GM18868 (cell line): Measurements from ENCODE around the gene CEP57.
"Not testable (repeated sequence)": the region's sequence is repeated elsewhere in the genome, so short reads cannot be mapped to it uniquely, and the experiment has no call there.

Experiments
- ATAC-seq: cut with Tn5 transposase; IDR thresholded peaks from one replicate; pipeline ENCODE4 v1.9.1; 2021; ENCODE audit warnings: mild to moderate bottlenecking, moderate library complexity; ENCODE audit not compliant: unreplicated experiment

The CEP57 gene

DNA sequence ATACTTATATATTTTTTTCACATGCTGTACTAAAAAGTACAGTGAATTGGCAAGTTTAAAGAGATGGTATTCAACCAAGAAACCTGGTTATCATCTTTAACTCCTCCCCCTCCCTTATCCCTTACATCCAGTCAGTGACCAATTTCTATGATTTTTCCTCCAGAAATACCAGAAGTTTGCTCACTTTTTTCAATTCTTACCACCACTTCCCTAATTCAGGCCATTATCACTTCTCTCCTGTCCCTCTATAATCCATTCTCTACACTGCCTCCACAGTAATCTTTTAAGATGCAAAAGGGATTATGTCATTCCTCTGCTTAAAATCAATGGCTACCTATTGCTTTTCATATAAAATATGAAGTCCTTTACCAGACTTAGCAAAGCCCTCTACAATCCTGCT is 62.8 kb downstream of the CEP57 start:
- ATAC-seq: no peak

DNA sequence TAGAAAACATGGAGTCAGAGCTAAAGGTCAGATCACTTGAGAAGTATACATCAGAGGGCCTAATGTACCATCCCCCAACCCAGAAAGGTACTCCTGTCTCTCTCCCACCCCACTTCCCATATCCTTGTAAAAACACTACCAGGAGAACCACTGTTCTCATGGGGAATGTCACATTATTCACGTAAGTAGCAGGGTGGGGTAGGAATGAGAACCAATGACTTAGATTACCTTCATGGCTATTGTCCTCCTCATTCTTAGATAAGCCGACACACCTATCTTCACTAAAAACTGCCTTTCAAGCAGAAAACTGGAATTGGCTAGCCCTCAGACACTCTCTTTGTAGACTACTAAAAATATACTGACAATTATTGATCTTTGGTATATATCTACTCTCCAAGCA is 63.6 kb downstream of the CEP57 start:
- no peak for ATAC-seq

DNA sequence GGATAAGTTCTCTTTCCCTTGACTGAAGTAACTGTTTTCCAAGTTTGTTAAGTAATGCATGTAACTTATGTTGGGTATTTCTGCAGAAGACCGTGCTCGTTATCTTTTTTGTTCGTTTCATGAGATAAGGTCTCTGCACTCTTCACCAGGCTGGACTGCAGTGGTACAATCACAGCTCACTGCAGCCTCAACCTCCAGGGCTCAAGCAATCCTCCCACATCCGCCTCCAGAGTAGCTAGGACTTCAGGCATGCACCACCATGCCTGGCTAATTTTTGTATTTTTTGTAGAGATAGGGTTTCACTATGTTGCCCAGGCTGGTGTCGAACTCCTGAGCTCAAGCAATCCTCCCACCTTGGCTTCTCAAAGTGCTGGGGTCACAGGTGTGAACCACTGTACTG is 64.1 kb downstream of the CEP57 start:
- not testable (repeated sequence) for ATAC-seq

DNA sequence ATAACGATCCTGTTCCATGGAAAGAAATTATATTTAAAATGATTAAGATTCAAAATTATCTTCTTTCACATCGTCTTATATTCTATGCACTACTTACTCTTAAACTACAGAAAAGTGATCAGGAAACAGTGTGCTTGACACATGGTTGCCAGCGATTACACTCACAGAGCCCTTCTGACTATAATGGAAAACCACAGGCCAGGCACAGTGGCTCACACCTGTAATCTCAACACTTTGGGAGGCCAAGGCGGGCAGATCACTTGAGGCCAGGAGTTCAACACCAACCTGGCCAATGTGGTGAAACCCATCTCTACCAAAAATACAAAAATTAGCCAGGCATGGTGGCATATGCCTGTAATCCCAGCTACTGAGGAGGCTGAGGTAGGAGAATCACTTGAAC is 69.7 kb downstream of the CEP57 start:
- not testable (repeated sequence) for ATAC-seq

DNA sequence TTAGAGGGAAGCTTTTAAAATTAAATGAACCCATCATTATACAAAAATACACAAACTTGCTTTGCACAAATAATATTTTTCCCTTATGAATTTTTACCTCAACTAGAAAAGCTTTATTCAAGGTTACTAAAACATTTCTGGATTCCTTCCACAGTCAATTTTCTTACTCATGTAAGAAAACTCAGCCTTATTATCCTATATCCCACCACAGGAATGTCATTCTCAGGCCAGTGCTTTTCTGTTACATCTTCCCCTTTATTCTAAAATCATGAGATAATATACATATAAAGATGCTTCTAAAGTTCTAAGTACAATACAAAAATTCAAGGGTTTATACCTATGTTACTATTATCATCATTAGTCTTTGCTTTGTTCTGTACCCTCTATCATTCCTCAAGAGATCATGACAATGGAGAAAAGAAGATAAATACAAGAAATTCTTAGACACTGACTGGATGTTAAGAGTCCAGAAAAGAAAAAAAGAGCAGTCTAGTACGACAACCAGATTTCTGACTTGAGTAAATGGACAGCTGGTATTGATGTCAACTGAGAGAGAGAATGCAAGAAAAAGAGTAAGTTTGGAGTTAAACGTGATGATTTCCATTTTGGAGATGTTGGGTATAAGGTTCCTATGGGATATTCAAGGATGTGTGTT is 73.3 kb downstream of the CEP57 start:
- ATAC-seq: no peak

DNA sequence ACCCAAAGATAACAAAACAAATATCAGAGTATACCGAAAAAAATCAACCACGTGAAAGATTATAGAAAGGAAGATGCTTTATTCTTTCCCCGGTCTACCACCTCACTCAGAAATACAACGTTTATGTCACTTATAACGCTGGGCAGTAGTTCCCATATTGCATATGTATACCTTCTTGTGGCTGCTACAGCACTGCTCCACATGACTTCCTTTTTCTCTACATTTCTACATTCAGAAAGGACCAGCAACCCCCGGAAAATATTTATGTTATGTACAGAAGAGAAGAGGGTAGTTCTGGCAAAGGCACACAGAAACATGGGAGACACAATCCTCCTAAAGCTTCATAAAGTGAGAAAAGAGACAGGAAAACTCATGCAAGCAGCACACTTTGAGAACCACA is 76.8 kb downstream of the CEP57 start:
- no peak for ATAC-seq

DNA sequence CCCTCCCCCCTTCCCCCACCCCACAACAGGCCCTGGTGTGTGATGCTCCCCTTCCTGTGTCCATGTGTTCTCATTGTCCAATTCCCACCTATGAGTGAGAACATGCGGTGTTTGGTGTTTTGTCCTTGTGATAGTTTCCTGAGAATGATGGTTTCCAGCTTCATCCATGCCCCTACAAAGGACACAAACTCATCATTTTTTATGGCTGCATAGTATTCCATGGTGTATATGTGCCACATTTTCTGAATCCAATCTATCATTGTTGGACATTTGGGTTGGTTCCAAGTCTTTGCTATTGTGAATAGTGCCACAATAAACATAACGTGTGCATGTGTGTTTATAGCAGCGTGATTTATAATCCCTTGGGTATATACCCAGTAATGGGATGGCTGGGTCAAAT is 80.6 kb downstream of the CEP57 start:
- not testable (repeated sequence) for ATAC-seq

DNA sequence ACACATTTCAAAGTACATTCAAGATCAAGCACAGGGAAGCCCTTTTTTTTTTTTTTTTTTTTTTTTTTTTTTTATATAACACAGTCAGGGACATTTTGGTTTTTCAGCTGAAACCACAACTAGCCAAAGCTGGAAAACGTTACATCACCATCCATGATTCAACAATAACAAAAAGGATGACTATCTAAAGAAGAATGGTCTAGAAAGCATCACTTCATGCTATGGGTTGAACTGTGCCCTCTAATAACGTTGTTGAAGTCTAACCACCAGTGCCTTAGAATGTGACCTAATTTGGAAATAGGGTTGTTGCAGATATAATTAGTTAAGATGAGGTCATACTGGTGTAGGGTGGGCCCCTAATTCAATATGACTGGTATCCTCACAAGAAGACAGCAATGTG is 87.0 kb downstream of the CEP57 start:
- ATAC-seq: no peak
